HG03565 (cell line): Measurements from ENCODE around the gene FKBP7.
"Not testable (repeated sequence)": the region's sequence is repeated elsewhere in the genome, so short reads cannot be mapped to it uniquely, and the experiment has no call there.

Experiments used
- ATAC-seq: cut with Tn5 transposase; IDR thresholded peaks from one replicate; pipeline ENCODE4 v1.9.1; 2021; ENCODE audit warnings: mild to moderate bottlenecking, moderate library complexity; ENCODE audit not compliant: unreplicated experiment

The FKBP7 gene

GRCh38 chr2:178450524-178450773 lies 28.0 kb downstream of the FKBP7 start:
- ATAC-seq = peak; percentile 30

- no peak for ATAC-seq
Observed at GRCh38 chr2:178449700-178450523, 28.5 kb downstream of the FKBP7 start.

GRCh38 chr2:178448968-178449661 lies 29.3 kb downstream of the FKBP7 start:
- no peak for ATAC-seq

- ATAC-seq = no peak
Observed at GRCh38 chr2:178441426-178441825, 37.0 kb downstream of the FKBP7 start.

GRCh38 chr2:178436662-178437061 lies 41.7 kb downstream of the FKBP7 start:
- no peak for ATAC-seq

- no peak for ATAC-seq
Observed at GRCh38 chr2:178429336-178429735, 49.1 kb downstream of the FKBP7 start.

- no peak for ATAC-seq
Observed at GRCh38 chr2:178428396-178428806, 50.0 kb downstream of the FKBP7 start.

GRCh38 chr2:178427458-178427857 lies 50.9 kb downstream of the FKBP7 start:
- ATAC-seq = no peak

GRCh38 chr2:178426388-178426787 lies 52.0 kb downstream of the FKBP7 start:
- ATAC-seq = no peak

- no peak for ATAC-seq
Observed at GRCh38 chr2:178425255-178425827, 53.1 kb downstream of the FKBP7 start.

- not testable (repeated sequence) for ATAC-seq
Observed at GRCh38 chr2:178423746-178424145, 54.7 kb downstream of the FKBP7 start.

GRCh38 chr2:178422097-178422496 lies 56.3 kb downstream of the FKBP7 start:
- no peak for ATAC-seq

GRCh38 chr2:178420463-178420999 lies 57.9 kb downstream of the FKBP7 start:
- no peak for ATAC-seq

GRCh38 chr2:178419123-178419522 lies 59.3 kb downstream of the FKBP7 start:
- ATAC-seq = no peak

- no peak for ATAC-seq
Observed at GRCh38 chr2:178418426-178418825, 60.0 kb downstream of the FKBP7 start.

GRCh38 chr2:178417916-178418315 lies 60.5 kb downstream of the FKBP7 start:
- no peak for ATAC-seq

GRCh38 chr2:178415979-178416378 lies 62.4 kb downstream of the FKBP7 start:
- no peak for ATAC-seq

- ATAC-seq = peak; percentile 82
Observed at GRCh38 chr2:178414266-178415247, 63.8 kb downstream of the FKBP7 start.
